MCF 10A (cell line): Measurements from ENCODE around the gene ADAM12. TPM values are rescaled to one million over a fixed set of nuclear protein-coding genes. Genes with fewer than 3 reads are reported as not detected.

ENCODE experiments used
- BruUV-seq: library from RNA; stranded (reverse); fragments of 400-500 nt; replicated peaks from 2 replicates; lab custom pipeline; 2021; lab: Mats Ljungman, UMichigan
- CTCF ChIA-PET: fragments of 300-600 bp; sonication (Branson Sonifier 250); formaldehyde crosslinking; extraction: SDS; loops from one replicate; lab custom pipeline; 2021; ENCODE audit warnings: antibody characterized with exemption, inconsistent platforms; lab: Yijun Ruan, JAX
- POLR2A ChIA-PET: fragments of 300-600, 350-650 bp; sonication (Branson Sonifier 250); formaldehyde crosslinking; extraction: SDS; loops from one replicate; lab custom pipeline; 2020; ENCODE audit warnings: antibody characterized with exemption, inconsistent platforms; lab: Yijun Ruan, JAX
- DNase-seq: peaks from one replicate; pipeline ENCODE4 v3.0.0-alpha.2; 2018; ENCODE audit not compliant: unreplicated experiment
- H3K27ac Mint-ChIP-seq: one replicate; pipeline ENCODE4 v1.8.0; 2022; ENCODE audit warnings: mild to moderate bottlenecking, low read depth, mixed read lengths; ENCODE audit not compliant: unreplicated experiment
- H3K27me3 Mint-ChIP-seq: one replicate; pipeline ENCODE4 v1.8.0; 2022; ENCODE audit warnings: mixed read lengths; ENCODE audit not compliant: insufficient read depth, unreplicated experiment
- H3K36me3 Mint-ChIP-seq: one replicate; pipeline ENCODE4 v1.8.0; 2022; ENCODE audit warnings: mild to moderate bottlenecking, moderate library complexity, mixed read lengths; ENCODE audit not compliant: insufficient read depth, unreplicated experiment
- H3K4me1 Mint-ChIP-seq: one replicate; pipeline ENCODE4 v1.8.0; 2022; ENCODE audit warnings: mixed read lengths; ENCODE audit not compliant: insufficient read depth, unreplicated experiment
- H3K4me3 Mint-ChIP-seq: one replicate; pipeline ENCODE4 v1.8.0; 2022; ENCODE audit warnings: mild to moderate bottlenecking, moderate library complexity, mixed read lengths; ENCODE audit not compliant: unreplicated experiment
- H3K9me3 Mint-ChIP-seq: one replicate; pipeline ENCODE4 v1.8.0; 2022; ENCODE audit warnings: mixed read lengths; ENCODE audit not compliant: unreplicated experiment
- CTCF ChIP-seq: fragments of 200-600 bp; IDR thresholded peaks from one replicate; pipeline ENCODE4 v1.8.0; 2022; ENCODE audit warnings: antibody characterized with exemption, mild to moderate bottlenecking; ENCODE audit not compliant: unreplicated experiment
- intact Hi-C: fragments of 100-400 bp; cut with micrococcal nuclease; formaldehyde crosslinking; loops from 2 replicates; pipeline ENCODE4 v1.14.1; 2022
- total RNA-seq: library from RNA; stranded (reverse); gene quantifications from 2 replicates; pipeline ENCODE4 v1.2.3, GENCODE V29; 2022

Gene ADAM12
- total RNA-seq, 1 experiment from 2014 or later: 2.2 TPM

GRCh38 chr10:125997586-125997985 is 390.7 kb downstream of the ADAM12 start:
- TF ChIP-seq CTCF: no peak
- H3K4me1 Mint-ChIP-seq: peaks cover 4% of the 10 kb centered on the region
- no peaks in the 10 kb centered on the region for H3K36me3 Mint-ChIP-seq
- no TSS peak for BruUV-seq
- H3K4me3 Mint-ChIP-seq: no peak overlapping the region
- H3K27me3 Mint-ChIP-seq: no peaks in the 10 kb centered on the region
- no peak for DNase-seq
- ChIA-PET POLR2A (no interaction called here), CTCF (interaction anchor here (0.6 to 1.3 kb wide), 2 partner anchors 15 to 116 kb away, joined by 3 to 4 read pairs; no protein-coding TSS in a partner anchor)
- H3K27ac Mint-ChIP-seq: no peak overlapping the region
- no peaks in the 10 kb centered on the region for H3K9me3 Mint-ChIP-seq
- intact Hi-C loops: no loop called here

- H3K27ac Mint-ChIP-seq: no peak overlapping the region
- H3K36me3 Mint-ChIP-seq: no peaks in the 10 kb centered on the region
- ChIA-PET CTCF (no interaction called here), POLR2A (no interaction called here)
- no peak for DNase-seq
- H3K4me3 Mint-ChIP-seq: no peak overlapping the region
- no peaks in the 10 kb centered on the region for H3K9me3 Mint-ChIP-seq
- intact Hi-C loops: no loop called here
- TF ChIP-seq CTCF: no peak
- BruUV-seq: no TSS peak
- H3K27me3 Mint-ChIP-seq: no peaks in the 10 kb centered on the region
- peaks cover 4% of the 10 kb centered on the region for H3K4me1 Mint-ChIP-seq
These were observed 392.5 kb downstream of the ADAM12 start for GRCh38 chr10:125995726-125996304.

GRCh38 chr10:125994601-125995000 is 393.7 kb downstream of the ADAM12 start:
- CTCF ChIA-PET: interaction anchor here (0.6 to 1.4 kb wide), 4 partner anchors 12 to 509 kb away, joined by 3 to 4 read pairs (median 3); no protein-coding TSS in a partner anchor

GRCh38 chr10:125992254-125992653 is 396.0 kb downstream of the ADAM12 start:
- no peak for DNase-seq
- intact Hi-C loops: no loop called here
- Mint-ChIP-seq H3K27ac (no peak overlapping the region), H3K9me3 (no peaks in the 10 kb centered on the region), H3K27me3 (no peaks in the 10 kb centered on the region), H3K4me1 (peaks cover 4% of the 10 kb centered on the region), H3K4me3 (no peak overlapping the region), H3K36me3 (no peaks in the 10 kb centered on the region)
- no TSS peak for BruUV-seq
- no peak for TF ChIP-seq CTCF
- ChIA-PET POLR2A (no interaction called here), CTCF (interaction anchor here (0.6 to 2.0 kb wide), 3 partner anchors 10 to 1630 kb away, joined by 3 to 7 read pairs (median 4); no protein-coding TSS in a partner anchor)

More at GRCh38 chr10:125994601-125995000, 393.7 kb downstream of the ADAM12 start:
- H3K4me3 Mint-ChIP-seq: no peak overlapping the region
- peaks cover 4% of the 10 kb centered on the region for H3K4me1 Mint-ChIP-seq
- POLR2A ChIA-PET: no interaction called here
- no peaks in the 10 kb centered on the region for H3K27me3 Mint-ChIP-seq
- H3K27ac Mint-ChIP-seq: no peak overlapping the region
- intact Hi-C loops: no loop called here
- H3K9me3 Mint-ChIP-seq: no peaks in the 10 kb centered on the region
- no peaks in the 10 kb centered on the region for H3K36me3 Mint-ChIP-seq
- no peak for DNase-seq
- no TSS peak for BruUV-seq
- no peak for TF ChIP-seq CTCF
